IgD-negative memory B cell (primary cell): Measurements from ENCODE around the gene TMEM59L. TPM values are rescaled to one million over a fixed set of nuclear protein-coding genes. Genes with fewer than 3 reads are reported as not detected.

Experiments used
- H3K27ac Mint-ChIP-seq, 3 donors: one replicate each; pipeline ENCODE4 v1.8.0; 2020 to 2022; ENCODE audit warnings: mild to moderate bottlenecking in 3 of 3, mixed read lengths in 3 of 3, moderate library complexity in 1 of 3
- H3K27me3 Mint-ChIP-seq: one replicate; pipeline ENCODE4 v1.8.0; 2021; ENCODE audit warnings: mixed read lengths
- H3K36me3 Mint-ChIP-seq: one replicate; pipeline ENCODE4 v1.8.0; 2020; ENCODE audit warnings: mild to moderate bottlenecking, mixed read lengths
- H3K4me1 Mint-ChIP-seq, 3 donors: one replicate each; pipeline ENCODE4 v1.8.0; 2020 to 2022; ENCODE audit warnings: mixed read lengths in 3 of 3, mild to moderate bottlenecking in 1 of 3
- H3K4me3 Mint-ChIP-seq, 4 donors: one replicate each; pipeline ENCODE4 v1.8.0; 2020 to 2022; ENCODE audit warnings: mild to moderate bottlenecking in 4 of 4, mixed read lengths in 4 of 4, moderate library complexity in 3 of 4
- H3K9me3 Mint-ChIP-seq, 3 donors: one replicate each; pipeline ENCODE4 v1.8.0; 2020 to 2021; ENCODE audit warnings: mixed read lengths in 3 of 3, mild to moderate bottlenecking in 1 of 3
- polyA plus RNA-seq: library from polyadenylated mRNA; unstranded; fragments of 300-500 nt; fragmentation: Illumina TruSeq; gene quantifications from one replicate; pipeline ENCODE4 v1.2.3, GENCODE V29; 2021

The TMEM59L gene
- polyA plus RNA-seq, 1 donor from 2014 or later, result not detected

DNA sequence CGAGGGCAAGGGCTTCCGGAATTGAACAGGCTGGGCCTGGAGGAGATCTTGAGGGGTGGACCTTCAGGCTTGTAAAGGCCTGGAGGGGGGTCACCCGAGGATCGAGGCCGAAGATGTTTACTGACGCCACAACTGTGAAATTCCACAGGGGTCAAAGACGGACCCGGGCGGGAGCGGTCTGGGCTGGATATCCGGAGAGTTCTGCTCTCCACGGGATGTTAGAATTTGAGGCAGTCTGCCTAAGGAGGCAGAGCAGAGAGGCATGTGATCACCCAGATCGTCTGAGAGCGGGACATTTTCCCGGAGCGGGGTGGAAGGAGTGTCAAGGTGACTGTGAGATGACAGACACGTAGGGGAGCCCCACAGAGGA is 37.3 kb downstream of the TMEM59L start:
- Mint-ChIP-seq H3K27me3 (no peaks in the 10 kb centered on the region), H3K9me3 (no peaks in the 10 kb centered on the region), H3K27ac (peak overlapping the region in 1 of 3 donors; percentile 68), H3K36me3 (peaks cover 6% of the 10 kb centered on the region), H3K4me3 (peak overlapping the region; percentile 67 to 87 (median 77)), H3K4me1 (peaks cover 9 to 13% (median 12%) of the 10 kb centered on the region in 3 donors)

DNA sequence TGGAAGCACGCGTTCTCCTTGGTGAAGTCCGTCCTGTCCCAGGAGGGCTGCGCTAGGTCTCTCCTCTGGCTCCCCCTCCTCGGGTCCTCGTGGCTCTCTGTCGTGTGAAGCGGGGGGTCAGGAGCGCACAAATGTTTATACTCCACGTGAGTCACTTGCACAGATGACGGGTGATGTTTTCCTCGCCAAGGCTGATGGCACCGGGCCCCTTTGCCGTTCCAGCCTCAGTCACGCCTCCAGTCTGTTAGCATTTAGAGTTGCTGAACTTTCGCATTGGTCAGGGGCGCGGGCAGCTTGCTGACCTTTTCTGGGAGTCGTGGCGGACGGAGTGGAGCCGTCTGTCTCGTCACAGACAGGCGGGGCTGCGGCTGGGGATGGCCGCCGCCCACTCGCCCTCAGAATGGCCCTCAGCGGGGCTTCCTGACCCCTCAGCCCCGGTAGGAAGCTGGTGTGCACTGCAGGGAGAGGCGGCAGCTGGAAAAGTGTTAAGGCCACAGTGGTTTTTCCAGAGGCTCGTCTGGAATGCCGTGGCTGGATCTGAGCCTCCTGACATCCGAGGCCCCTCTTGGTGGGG is 37.9 kb downstream of the TMEM59L start:
- H3K4me3 Mint-ChIP-seq, result no peak overlapping the region
- H3K9me3 Mint-ChIP-seq, result no peaks in the 10 kb centered on the region
- peaks cover 9 to 13% (median 12%) of the 10 kb centered on the region in 3 donors for H3K4me1 Mint-ChIP-seq
- H3K36me3 Mint-ChIP-seq, result peaks cover 6% of the 10 kb centered on the region
- no peak overlapping the region for H3K27ac Mint-ChIP-seq
- H3K27me3 Mint-ChIP-seq, result no peaks in the 10 kb centered on the region

DNA sequence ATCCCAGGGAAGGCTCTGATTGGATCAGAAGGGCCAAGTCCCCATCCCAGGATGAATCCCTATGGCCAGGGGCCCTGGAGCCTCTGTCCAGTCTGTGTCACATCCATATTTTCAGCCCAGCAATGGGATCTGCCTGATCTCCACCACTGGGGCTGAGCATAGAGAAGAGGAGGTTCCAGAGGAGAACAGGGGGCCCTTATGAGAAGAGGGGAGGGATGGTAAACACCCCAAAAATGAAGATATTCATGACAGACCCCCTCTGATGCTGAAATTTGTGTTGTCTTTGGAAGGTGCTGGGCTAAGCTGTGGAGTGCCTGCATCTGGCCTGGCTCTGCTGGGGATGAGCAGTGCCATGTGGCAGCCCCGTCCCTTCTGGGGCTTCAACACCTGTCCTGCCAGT is 38.6 kb downstream of the TMEM59L start:
- H3K27me3 Mint-ChIP-seq, result no peaks in the 10 kb centered on the region
- H3K4me3 Mint-ChIP-seq, result peak overlapping the region in 1 of 4 donors; percentile 23
- peaks cover 6% of the 10 kb centered on the region for H3K36me3 Mint-ChIP-seq
- peaks cover 9 to 13% (median 12%) of the 10 kb centered on the region in 3 donors for H3K4me1 Mint-ChIP-seq
- H3K9me3 Mint-ChIP-seq, result no peaks in the 10 kb centered on the region
- H3K27ac Mint-ChIP-seq, result no peak overlapping the region

DNA sequence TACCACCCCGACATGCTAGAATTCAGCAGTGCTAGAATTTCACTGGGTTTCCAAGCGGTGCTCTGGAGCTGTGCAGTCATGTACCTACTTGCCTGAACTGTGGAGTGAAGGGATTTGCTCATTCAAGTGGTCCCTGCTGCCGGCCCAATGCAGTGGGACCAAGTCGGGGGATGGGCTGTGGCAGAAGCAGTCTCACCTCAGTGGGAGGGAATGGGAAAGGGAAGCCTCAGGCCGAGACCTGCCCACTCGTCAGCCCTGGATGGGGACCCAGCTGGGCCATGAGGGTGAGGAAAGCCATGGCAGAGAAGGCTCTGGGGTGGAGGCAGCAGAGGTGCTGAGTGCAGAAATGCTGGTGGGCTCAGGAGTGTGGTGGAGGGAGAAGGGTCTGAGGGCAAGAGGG is 39.1 kb downstream of the TMEM59L start:
- Mint-ChIP-seq H3K9me3 (no peaks in the 10 kb centered on the region), H3K4me1 (peaks cover 9 to 13% (median 12%) of the 10 kb centered on the region in 3 donors), H3K27ac (no peak overlapping the region), H3K27me3 (no peaks in the 10 kb centered on the region), H3K36me3 (peaks cover 6% of the 10 kb centered on the region), H3K4me3 (peak overlapping the region in 1 of 4 donors; percentile 23)

DNA sequence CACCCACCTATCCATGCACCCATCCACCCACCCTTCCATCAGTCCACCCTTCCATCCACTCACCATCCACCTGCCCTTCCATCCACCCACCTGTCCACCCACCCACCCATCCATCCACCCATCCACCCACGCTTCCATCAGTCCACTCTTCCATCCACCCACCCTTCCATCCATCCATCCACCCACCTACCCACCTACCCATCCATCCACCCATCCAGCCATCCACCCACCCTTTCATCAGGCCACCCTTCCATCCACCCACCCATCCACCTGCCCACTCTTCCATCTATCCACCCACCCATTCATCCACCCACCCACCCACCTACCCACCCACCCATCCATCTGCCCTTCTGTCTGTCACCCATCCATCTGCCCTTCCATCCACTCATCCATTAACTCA is 41.2 kb downstream of the TMEM59L start:
- peaks cover 4% of the 10 kb centered on the region for H3K36me3 Mint-ChIP-seq
- no peak overlapping the region for H3K4me3 Mint-ChIP-seq
- H3K27me3 Mint-ChIP-seq, result peaks cover 1% of the 10 kb centered on the region
- H3K4me1 Mint-ChIP-seq, result peaks cover 13 to 20% (median 18%) of the 10 kb centered on the region in 3 donors
- H3K27ac Mint-ChIP-seq, result no peak overlapping the region
- H3K9me3 Mint-ChIP-seq, result no peaks in the 10 kb centered on the region

DNA sequence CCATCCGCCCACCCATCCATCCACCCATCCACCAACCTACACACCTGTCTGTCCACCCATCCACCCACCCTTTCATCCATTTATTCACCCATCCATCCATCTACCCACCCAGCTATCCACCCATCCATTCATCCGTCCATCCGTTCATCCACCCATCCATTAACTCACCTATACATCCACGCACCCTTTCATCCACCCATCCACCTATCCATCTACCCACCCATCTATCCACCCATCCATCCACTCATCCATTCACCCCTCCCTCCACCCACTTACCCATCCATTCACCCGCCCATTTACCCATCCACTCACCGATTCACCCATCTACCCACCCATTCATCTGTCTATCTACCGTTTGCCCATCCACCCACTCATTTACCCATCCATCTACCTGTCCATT is 41.8 kb downstream of the TMEM59L start:
- Mint-ChIP-seq H3K27ac (no peak overlapping the region), H3K4me1 (peaks cover 13 to 23% (median 20%) of the 10 kb centered on the region in 3 donors)

DNA sequence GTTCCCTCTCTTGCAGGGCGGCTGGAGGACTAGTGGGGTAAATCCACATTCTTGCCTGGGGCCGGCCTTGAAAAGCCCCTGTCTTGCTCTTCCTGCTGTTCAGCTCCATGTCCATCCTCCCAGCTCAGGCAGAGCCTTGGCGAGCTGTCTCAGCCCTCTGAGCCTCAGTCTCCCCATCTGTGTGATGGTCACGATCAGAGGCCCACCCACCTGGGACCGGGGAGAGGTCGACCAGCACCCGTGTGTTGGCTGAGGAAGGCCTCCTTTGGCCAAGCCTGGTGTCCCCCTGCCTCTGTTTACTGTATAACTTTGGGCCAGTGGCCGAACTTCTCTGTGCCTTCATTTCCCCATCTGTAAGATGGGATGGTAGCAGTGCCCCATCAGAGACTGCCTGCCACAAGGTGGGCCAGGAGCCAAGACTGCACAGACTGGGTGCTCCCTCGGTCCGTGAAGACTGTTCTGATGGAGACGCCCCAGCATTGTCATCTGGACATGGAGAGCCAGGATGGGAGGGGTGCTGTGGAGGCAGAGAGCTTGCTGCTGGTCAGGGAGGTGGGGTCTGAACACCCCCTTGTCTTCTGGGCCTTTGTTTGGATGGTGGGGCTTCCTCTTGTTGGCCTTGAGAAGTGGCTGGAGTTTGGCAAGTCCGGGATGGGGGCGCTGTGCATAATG is 42.6 kb downstream of the TMEM59L start:
- peaks cover 6 to 21% (median 16%) of the 10 kb centered on the region in 3 donors for H3K4me1 Mint-ChIP-seq
- no peak overlapping the region for H3K4me3 Mint-ChIP-seq
- peaks cover 4% of the 10 kb centered on the region for H3K36me3 Mint-ChIP-seq
- no peak overlapping the region for H3K27ac Mint-ChIP-seq
- H3K9me3 Mint-ChIP-seq, result no peaks in the 10 kb centered on the region
- peaks cover 1% of the 10 kb centered on the region for H3K27me3 Mint-ChIP-seq

More for the DNA sequence above, 41.8 kb downstream of the TMEM59L start:
- Mint-ChIP-seq H3K4me3 (no peak overlapping the region), H3K36me3 (peaks cover 4% of the 10 kb centered on the region), H3K27me3 (peaks cover 1% of the 10 kb centered on the region), H3K9me3 (no peaks in the 10 kb centered on the region)

DNA sequence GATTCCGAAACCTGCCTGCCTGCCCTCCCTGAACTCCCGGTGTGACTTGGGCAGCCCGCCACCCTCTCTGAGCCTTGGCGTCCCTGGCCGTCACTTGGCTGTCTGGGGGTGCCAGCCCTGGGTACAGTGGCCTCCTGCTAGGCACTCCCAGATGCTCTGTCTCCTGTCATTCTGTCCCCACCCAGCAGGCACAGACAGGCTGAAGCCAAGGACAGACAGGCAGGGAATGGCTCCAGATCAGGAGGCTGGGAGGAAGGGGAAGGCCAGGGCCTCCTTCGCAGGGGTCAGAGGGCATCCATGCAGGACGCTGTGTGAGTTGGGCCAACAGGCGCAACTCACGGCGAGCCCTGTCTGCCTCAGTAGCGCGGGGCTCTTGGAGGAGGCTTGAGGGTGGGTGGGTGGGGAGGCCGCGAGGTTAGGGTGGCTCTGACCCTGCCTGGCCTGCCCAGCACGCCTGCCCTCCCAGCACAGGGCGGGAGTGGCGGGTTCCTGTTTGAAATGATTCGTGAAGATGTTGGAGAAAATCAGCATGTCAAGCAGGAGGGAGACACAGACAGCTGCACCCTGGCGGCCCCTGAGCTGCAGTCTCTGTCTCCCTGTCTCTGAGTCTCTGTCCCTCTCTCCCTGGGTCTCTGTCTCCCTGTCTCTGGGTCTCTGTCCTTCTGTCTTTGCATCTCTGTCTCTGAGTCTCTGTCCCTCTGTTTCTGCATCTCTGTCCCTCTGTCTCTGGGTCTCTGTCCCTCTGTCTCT is 43.8 kb downstream of the TMEM59L start:
- Mint-ChIP-seq H3K9me3 (no peaks in the 10 kb centered on the region), H3K27me3 (peaks cover 1% of the 10 kb centered on the region), H3K36me3 (peaks cover 4% of the 10 kb centered on the region), H3K27ac (peak overlapping the region in 1 of 3 donors; percentile 47), H3K4me3 (peak overlapping the region in 1 of 4 donors; percentile 18), H3K4me1 (peaks cover 6 to 21% (median 18%) of the 10 kb centered on the region in 3 donors)

DNA sequence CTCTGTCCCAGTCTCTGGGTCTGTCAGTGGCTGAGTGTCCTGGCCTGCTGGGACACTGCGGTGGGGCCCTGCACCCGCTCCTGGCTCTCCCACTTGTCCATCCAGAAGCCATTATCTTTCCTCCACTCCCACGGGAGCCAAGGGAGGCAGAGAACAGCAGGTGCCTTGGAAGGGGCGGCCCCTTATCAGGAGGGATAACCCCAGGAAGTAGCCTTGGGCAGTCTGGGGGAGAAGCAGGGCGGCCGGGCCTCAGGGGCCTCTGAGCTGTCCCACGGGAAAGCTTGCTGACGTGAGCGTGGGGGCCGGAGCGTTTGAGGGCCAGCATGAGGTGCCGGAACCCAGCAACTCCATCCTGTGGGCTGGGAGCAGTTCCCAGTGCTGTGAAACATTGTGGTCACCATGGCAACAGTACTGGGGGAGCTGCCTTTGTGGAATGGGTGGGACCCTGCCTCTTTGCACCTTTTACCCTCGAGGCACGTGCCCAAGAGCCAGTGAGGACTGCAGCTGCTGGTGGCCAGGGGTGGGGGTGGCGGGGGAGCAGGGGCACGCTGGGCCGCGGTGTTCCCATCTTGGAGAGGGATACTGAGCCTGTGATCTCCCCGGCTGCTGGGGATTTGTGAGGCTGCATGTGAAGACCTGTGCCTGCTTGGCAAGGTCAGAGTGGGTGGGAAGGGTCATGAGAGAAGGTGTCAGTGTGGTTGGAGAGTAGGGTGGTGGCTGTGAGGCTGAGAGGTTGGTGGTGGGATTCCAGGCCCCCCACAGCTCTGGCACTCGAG is 45.1 kb downstream of the TMEM59L start:
- H3K27ac Mint-ChIP-seq, result peak overlapping the region in 2 of 3 donors; percentile 20 to 47
- H3K4me1 Mint-ChIP-seq, result peaks cover 6 to 21% (median 18%) of the 10 kb centered on the region in 3 donors
- peaks cover 1% of the 10 kb centered on the region for H3K27me3 Mint-ChIP-seq
- no peaks in the 10 kb centered on the region for H3K9me3 Mint-ChIP-seq
- peaks cover 2% of the 10 kb centered on the region for H3K36me3 Mint-ChIP-seq
- H3K4me3 Mint-ChIP-seq, result peak overlapping the region in 2 of 4 donors; percentile 55 to 67

DNA sequence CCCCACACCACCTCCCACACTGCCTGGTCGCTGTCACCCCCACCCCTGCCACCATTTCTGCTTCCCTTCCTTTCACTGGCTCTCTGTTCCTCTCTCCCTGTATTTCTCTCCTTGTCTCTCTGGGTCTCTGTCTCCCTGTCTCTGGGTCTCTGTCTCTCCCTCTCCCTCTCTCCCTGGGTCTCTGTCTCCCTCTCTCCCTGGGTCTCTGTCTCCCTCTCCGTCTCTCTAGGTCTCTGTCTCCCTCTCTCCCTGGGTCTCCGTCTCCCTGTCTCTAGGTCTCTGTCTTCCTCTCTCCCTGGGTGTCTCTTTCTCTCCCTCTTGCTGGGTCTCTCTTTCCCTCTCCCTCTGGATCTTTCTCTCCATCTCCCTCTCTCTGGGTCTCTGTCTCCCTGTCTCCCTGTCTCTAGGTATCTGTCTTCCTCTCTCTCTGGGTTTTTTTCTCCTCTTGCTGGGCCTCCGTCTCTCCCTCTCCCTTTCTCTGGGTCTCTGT is 45.7 kb downstream of the TMEM59L start:
- no peaks in the 10 kb centered on the region for H3K9me3 Mint-ChIP-seq
- peak overlapping the region in 1 of 3 donors; percentile 88 for H3K27ac Mint-ChIP-seq
- peaks cover 1% of the 10 kb centered on the region for H3K27me3 Mint-ChIP-seq
- H3K4me1 Mint-ChIP-seq, result peaks cover 6 to 21% (median 20%) of the 10 kb centered on the region in 3 donors
- H3K4me3 Mint-ChIP-seq, result peak overlapping the region in 1 of 4 donors; percentile 55
- H3K36me3 Mint-ChIP-seq, result no peaks in the 10 kb centered on the region

DNA sequence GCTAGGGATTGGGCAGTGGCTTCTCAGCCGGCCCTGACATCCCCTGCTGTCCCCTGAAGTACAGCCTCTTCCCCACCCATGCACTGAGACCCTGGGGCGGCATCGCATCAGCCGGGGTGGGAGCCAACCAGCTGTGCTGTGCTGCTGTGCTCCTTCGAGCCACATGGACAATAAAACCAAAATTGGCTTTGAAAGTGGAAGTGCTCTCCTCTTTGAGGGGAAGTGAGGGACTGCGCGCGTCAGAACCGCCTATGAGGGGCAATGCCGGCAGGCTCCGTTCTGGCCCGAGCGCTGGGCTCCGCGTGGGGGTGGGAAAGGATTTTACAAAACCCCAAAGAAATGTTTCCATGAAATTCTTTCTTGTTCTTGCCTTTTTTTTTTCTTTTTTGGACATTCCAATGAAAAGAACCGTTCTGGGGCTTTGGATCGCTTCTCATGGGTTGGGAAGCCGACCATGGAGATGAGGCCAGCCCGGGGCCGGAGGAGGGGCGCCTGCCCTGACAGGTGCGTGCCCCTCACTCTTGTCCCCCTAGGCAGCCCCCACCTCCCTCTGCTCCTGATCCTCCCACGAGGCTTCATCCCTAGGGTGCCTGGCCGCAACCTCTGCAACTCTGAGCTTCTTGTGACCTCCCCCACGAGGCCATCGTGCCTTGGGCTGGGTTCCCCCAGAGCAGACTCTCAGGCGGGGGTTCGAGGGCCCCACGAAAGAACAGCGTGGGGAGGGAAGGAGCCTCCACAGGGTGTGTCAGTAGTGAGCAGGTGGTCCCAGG is 46.8 kb downstream of the TMEM59L start:
- peak overlapping the region; percentile 4 to 88 (median 78) for H3K27ac Mint-ChIP-seq
- H3K4me1 Mint-ChIP-seq, result peaks cover 6 to 21% (median 21%) of the 10 kb centered on the region in 3 donors
- peak overlapping the region in 2 of 4 donors; percentile 23 to 79 for H3K4me3 Mint-ChIP-seq
- H3K27me3 Mint-ChIP-seq, result peaks cover 1% of the 10 kb centered on the region
- no peaks in the 10 kb centered on the region for H3K9me3 Mint-ChIP-seq
- no peaks in the 10 kb centered on the region for H3K36me3 Mint-ChIP-seq

DNA sequence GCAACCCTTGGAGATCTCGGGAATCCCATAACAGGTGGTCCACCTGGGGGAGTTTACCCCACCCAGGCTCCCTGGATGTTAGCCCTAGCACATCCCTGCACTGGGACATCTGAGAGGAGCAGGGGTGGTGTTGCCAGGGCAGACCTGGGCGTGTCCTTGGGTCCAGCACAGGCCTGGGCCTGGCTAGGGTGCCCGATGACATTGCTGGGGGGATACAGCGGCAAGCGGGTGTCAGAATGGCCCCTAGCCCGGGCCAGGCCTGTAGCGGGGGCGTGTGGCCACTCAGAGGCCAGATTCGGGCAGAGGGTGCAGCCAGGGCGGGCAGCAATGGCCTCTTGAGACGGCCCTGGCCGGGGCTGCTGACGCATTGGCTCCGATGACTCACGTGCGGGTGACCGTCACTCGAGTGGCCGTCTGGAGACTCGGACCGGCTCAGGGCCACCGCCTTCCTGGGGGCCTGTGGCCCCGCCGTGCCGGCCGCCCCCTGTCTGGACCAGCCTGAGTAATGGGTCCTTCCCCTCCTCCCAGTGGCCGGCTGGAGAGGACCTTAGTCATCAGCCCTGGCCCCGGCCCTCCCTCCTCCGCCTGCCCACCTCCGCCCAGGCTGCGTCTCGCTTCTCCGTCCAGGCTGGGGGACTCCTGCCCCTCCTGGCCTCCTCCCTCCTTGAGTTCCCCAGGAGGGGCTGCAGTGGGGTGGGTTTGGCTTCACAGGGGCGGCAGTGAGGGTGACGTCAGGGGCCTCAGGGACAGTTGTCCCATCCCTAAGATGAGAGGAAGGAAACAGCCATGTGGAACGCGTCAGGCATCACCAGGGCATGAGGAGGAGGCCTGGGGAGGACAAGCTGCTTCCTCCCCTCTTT is 47.6 kb downstream of the TMEM59L start:
- H3K27me3 Mint-ChIP-seq, result peaks cover 1% of the 10 kb centered on the region
- no peak overlapping the region for H3K4me3 Mint-ChIP-seq
- no peaks in the 10 kb centered on the region for H3K9me3 Mint-ChIP-seq
- H3K27ac Mint-ChIP-seq, result peak overlapping the region in 1 of 3 donors; percentile 84
- H3K4me1 Mint-ChIP-seq, result peaks cover 6 to 21% (median 21%) of the 10 kb centered on the region in 3 donors
- no peaks in the 10 kb centered on the region for H3K36me3 Mint-ChIP-seq
